NCI-H1930 (cell line): Measurements from ENCODE around the gene PATE4.

Experiments used
- DNase-seq, 2 experiments: peaks; one replicate each; lab custom pipeline; 2025; lab: John Stamatoyannopoulos, UW

The PATE4 gene

DNA sequence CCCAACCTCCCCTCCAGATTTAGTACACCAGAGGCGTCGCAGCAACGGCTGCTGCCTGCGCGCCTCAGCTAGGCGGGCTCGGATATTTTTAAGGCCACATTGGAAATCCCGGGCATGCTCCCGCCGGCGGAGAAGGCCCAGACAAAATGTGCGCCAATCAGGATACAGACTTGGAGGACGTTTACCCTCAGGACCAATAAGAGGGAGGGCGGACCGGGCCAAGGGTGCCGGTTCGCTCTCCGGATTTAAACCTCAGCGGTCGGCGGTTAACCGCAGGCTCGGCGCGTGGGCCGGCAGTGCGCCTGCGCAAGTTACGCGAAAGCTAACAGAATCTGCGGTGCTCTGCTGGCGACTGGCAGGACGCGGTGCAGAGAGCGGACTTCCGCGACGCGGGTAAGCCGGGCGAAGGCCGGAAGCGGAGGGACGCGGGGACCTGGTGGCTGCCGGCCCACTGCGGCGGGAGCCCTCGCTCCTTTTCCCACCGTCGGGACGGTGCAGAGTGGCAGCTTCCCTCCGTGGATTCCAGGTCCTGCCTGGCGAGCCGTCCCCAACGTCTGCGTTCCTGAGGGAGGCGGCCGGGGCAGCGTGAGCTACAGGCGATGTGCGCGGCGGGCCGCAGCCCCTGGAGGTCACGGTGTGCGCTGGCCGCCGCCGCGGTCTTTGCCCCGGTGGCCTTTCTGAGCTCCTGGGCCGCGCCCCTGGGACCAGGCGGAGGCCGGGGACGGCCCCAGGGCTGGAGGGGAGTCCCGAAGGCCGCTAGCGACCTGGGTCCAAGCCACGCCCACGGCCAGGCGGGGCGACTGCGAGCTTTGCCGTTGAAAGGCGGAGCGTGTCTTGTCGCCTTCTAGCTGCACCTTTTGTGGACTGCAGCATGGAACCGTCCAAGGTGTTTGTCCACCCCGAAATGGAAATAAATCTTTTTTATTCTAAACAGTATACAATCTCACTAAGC lies 54.5 kb downstream of the PATE4 start, which contains the start of gene HYLS1:
Gene HYLS1, plus strand, starts transcription at position 296 of the 952 bp plus-strand sequence. CDS start 11,701 bp downstream, outside the sequence.
- peak; percentile 88 to 91 for DNase-seq
